ENCODE results near the gene CLCF1.

DNA sequence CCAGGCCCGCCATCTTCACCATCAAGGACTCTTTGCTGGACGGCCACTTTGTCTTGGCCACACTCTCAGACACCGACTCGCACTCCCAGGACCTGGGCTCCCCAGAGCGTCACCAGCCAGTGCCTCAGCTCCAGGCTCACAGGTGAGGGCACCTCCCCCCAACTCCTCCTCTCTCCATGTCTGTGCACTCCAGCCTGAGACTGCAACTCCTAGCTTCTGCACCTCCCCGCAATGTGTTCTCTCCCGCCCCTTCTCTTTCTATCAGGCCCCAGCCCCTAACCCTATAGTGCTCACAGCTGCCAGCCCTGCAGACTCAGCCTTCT lies 22.8 kb upstream of the CLCF1 start:
- TF ChIP-seq POLR2A (IDR thresholded peaks at IDR 0.05) (no peak), POLR2AphosphoS5 (IDR thresholded peaks at IDR 0.05) (no peak), CTCF (IDR thresholded peaks at IDR 0.05) (no peak), EP300 (IDR thresholded peaks at IDR 0.05) (no peak)

Measured in upper lobe of left lung (tissue), 4 donors.